Spinal cord (tissue), 10 donors: ENCODE data around the gene GAL3ST1. TPM values are rescaled to one million over a fixed set of nuclear protein-coding genes. Genes with fewer than 3 reads are reported as not detected.
"Not testable (repeated sequence)": the region's sequence is repeated elsewhere in the genome, so short reads cannot be mapped to it uniquely, and the experiment has no call there.

Experiments used
- DNase-seq, 6 donors: peaks; one replicate each; pipeline versions ENCODE4 v3.0.0 to v3.0.0-alpha.2; 2013 to 2015; ENCODE audit warnings: low spot score in 6 of 6, low read depth in 4 of 6
- H3K27ac ChIP-seq: one replicate; pipeline ENCODE4 v1.5.1; 2013; ENCODE audit warnings: low read depth, low read length, control low read depth
- H3K27me3 ChIP-seq: one replicate; pipeline ENCODE4 v1.6.1; 2013; ENCODE audit warnings: low read length; ENCODE audit not compliant: control insufficient read depth, insufficient read depth
- H3K36me3 ChIP-seq: one replicate; pipeline ENCODE4 v1.6.1; 2013; ENCODE audit warnings: low read length; ENCODE audit not compliant: control insufficient read depth, insufficient read depth
- H3K4me1 ChIP-seq: one replicate; pipeline ENCODE4 v1.6.1; 2013; ENCODE audit warnings: low read length; ENCODE audit not compliant: control insufficient read depth, insufficient read depth
- H3K4me3 ChIP-seq: one replicate; pipeline ENCODE4 v1.5.1; 2013; ENCODE audit warnings: low read depth, low read length, control low read depth
- H3K9me3 ChIP-seq: one replicate; pipeline ENCODE4 v1.6.1; 2013; ENCODE audit warnings: low read length; ENCODE audit not compliant: control insufficient read depth, insufficient read depth
- WGBS: methylation state at CpG from one replicate; pipeline ENCODE4 v1.1.5; 2013; ENCODE audit warnings: missing lambda C conversion rate; ENCODE audit not compliant: insufficient coverage; 5-methylcytosine and 5-hydroxymethylcytosine counted together
- polyA plus RNA-seq, 2 donors: library from polyadenylated mRNA; unstranded; fragments of 120-200 nt; gene quantifications; one replicate each; pipeline ENCODE4 v1.2.1, GENCODE V29; 2013; ENCODE audit not compliant: insufficient read length in 2 of 2
- total RNA-seq, 2 donors: library from RNA; depleted of rRNA in 1 of 2; stranded (reverse); fragments of 120-200 nt in 1 of 2; fragments of >200 nt in 1 of 2; gene quantifications; one replicate each; pipeline versions ENCODE4 v1.2.3 to v1.2.4, GENCODE V29; 2013 to 2014
- donor health status: healthy.

The GAL3ST1 gene
- total and polyA plus RNA-seq, 4 donors, result 10.3 to 52.7 (median 29.4) TPM

DNA sequence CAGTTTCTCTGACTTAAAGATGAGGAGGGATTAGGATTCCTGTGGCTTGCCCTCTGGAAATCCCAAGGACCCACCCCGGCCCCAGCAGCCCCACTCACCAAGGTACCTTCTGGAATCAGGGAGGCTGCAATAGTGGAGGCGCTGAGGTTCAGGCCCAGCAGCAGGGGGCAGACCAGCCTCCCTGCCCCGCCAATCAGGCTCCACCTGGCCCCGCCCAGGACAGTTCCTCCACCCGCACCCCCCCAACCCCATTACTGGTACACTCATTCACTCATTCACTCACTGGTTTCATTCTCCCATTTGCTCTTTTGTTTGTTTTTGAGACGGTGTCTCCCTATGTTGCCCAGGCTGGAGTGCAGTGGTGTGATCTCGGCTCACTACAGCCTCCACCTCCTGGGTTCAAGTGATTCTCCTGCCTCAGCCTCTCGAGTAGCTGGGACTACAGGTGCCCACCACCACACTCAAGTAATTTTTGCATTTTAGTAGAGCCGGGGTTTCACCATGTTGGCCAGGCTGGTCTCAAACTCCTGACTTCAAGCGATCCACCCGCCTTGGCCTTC, 13.7 kb downstream of the GAL3ST1 start:
- Histone ChIP-seq H3K36me3 (peaks cover 23% of the 10 kb centered on the region), H3K4me1 (peaks cover 16% of the 10 kb centered on the region)
- WGBS, result 81% methylated on average over 10 of the region's 11 CpGs
- not testable (repeated sequence) for DNase-seq, H3K27me3 ChIP-seq, H3K9me3 ChIP-seq, H3K27ac ChIP-seq, H3K4me3 ChIP-seq

GRCh38 chr22:30559889-30560288, 14.6 kb downstream of the GAL3ST1 start:
- no peak for DNase-seq
- H3K27ac ChIP-seq, result no peak overlapping the region
- H3K9me3 ChIP-seq, result no peaks in the 10 kb centered on the region
- H3K4me3 ChIP-seq, result no peak overlapping the region
- 69% methylated on average over 2 of the region's 6 CpGs for WGBS
- peaks cover 13% of the 10 kb centered on the region for H3K4me1 ChIP-seq
- peaks cover 31% of the 10 kb centered on the region for H3K36me3 ChIP-seq
- no peaks in the 10 kb centered on the region for H3K27me3 ChIP-seq

DNA sequence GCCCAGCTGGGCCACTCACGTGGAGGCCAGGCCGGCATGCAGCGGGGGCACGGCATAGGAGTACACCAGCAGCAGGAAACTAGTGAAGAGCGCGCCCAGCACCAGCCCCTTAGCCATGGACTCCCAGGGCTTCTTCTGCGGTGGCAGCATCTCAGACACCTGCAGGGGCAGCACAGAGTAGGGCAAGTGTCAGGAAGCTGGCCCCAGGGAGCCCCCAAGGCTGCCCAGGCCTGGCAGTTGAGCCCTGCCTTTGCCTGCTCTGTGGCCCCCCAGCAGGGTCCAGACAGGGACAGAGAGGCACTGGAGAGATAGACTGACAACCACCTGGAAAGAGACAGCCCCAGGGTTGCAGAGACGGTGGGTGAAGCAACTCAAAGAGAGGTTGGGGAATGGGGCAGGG, 17.2 kb downstream of the GAL3ST1 start:
- no peaks in the 10 kb centered on the region for H3K9me3 ChIP-seq
- 78% methylated on average over 7 of the region's 8 CpGs for WGBS
- no peak for DNase-seq
- H3K36me3 ChIP-seq, result peaks cover 38% of the 10 kb centered on the region
- no peak overlapping the region for H3K27ac ChIP-seq
- no peaks in the 10 kb centered on the region for H3K27me3 ChIP-seq
- H3K4me3 ChIP-seq, result no peak overlapping the region
- H3K4me1 ChIP-seq, result peaks cover 4% of the 10 kb centered on the region

GRCh38 chr22:30556388-30556787, 18.1 kb downstream of the GAL3ST1 start:
- H3K27me3 ChIP-seq, result no peaks in the 10 kb centered on the region
- H3K27ac ChIP-seq, result no peak overlapping the region
- WGBS, result 72% methylated on average over 5 of the region's 6 CpGs
- peaks cover under 1% of the 10 kb centered on the region for H3K4me1 ChIP-seq
- H3K36me3 ChIP-seq, result peaks cover 34% of the 10 kb centered on the region
- no peaks in the 10 kb centered on the region for H3K9me3 ChIP-seq
- no peak overlapping the region for H3K4me3 ChIP-seq
- DNase-seq, result no peak

DNA sequence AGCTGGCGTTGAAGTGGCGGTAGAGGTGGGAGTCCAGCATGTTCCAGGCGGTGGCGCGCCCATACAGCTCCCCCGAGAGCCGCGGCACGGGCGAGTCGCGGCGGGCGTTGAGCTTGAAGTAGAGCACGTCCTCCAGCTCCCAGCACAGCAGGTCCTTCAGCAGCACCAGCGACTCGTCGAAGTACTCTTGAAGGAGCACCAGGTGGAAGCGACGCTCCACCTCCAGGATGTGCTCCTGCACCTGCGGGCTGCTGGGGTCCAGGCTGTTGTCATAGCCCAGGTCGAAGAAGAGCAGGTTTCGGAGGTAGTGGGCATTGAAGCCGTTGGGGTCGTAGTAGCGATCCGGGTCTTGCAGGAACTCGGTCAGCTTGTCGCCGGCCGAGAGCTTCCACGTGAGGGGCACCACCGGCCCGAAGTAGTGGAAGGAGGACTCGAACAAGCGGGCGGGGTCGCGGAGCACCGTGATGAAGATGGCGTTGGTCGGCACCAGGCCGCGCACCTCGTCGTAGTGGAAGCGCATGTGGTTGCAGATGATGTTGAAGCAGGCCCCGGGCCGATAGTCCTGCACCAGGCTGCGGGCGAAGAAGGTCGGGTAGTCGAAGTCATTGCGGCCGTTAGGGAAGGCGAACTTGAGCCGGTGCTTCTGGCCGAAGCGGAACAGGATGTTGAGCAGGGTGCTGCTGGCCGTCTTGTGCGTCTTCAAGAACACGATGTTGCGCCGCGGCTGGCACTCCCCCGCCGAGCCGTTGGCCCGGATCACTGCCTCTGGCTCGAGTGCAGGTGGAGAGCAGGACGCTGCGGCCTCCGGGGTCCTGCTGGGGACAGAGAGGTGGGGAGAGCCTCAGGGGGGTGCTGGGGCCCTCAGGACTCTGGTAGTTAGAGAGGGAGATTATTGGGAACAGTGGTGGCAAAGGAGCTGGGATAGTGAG, 18.9 kb downstream of the GAL3ST1 start:
- no peaks in the 10 kb centered on the region for H3K9me3 ChIP-seq
- WGBS, result 97% methylated on average over 70 of the region's 73 CpGs
- peaks cover 34% of the 10 kb centered on the region for H3K36me3 ChIP-seq
- no peaks in the 10 kb centered on the region for H3K27me3 ChIP-seq
- DNase-seq, result no peak
- H3K4me3 ChIP-seq, result no peak overlapping the region
- H3K27ac ChIP-seq, result no peak overlapping the region
- H3K4me1 ChIP-seq, result no peaks in the 10 kb centered on the region

DNA sequence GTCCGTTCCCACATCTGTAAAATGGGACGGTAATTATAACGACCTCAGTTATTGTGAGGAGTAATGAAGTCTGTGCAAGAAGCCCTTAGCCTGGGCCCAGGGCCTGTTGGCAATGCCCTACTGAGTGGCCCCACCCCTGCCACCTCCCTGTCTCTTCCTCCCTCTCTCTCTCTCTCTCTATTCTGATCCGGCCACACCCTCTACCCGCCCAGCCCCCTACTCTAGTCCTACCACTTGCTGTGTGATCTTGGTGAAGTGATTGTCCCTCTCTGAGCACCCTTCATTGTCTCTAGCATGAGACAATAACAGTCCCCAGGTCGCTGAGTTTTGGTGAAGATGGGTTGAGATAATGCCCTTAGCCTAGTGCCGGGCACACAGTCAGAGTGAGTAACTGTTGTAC, 20.5 kb downstream of the GAL3ST1 start:
- Histone ChIP-seq H3K4me3 (no peak overlapping the region), H3K4me1 (peaks cover 6% of the 10 kb centered on the region), H3K27me3 (no peaks in the 10 kb centered on the region), H3K27ac (no peak overlapping the region), H3K36me3 (peaks cover 34% of the 10 kb centered on the region), H3K9me3 (no peaks in the 10 kb centered on the region)
- WGBS, result no CpG with 5 or more reads among the region's 7 CpGs
- no peak for DNase-seq

DNA sequence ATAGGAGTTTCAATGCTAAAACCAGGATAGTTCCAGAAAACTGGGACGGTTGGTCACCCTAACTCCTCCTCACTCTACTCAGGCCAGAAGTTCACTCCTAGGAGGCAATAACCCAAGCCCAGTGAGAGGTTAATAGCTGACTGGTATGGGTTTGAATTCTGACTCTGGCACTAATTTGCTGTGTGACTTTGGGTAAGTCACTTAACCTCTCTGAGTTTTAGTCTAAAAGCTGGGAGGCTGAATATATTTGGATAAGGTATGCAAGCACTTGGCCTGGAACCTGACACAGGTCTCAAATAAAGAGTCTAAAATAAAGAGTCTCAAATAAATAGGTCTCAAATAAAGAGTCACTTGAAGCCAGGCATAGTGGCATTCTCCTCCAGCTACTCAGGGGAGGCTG, 21.7 kb downstream of the GAL3ST1 start:
- H3K27me3 ChIP-seq, result no peaks in the 10 kb centered on the region
- H3K27ac ChIP-seq, result no peak overlapping the region
- DNase-seq, result no peak
- peaks cover 34% of the 10 kb centered on the region for H3K36me3 ChIP-seq
- no peaks in the 10 kb centered on the region for H3K9me3 ChIP-seq
- H3K4me3 ChIP-seq, result no peak overlapping the region
- WGBS, result no CpG with 5 or more reads among the region's 1 CpG
- peaks cover 6% of the 10 kb centered on the region for H3K4me1 ChIP-seq

DNA sequence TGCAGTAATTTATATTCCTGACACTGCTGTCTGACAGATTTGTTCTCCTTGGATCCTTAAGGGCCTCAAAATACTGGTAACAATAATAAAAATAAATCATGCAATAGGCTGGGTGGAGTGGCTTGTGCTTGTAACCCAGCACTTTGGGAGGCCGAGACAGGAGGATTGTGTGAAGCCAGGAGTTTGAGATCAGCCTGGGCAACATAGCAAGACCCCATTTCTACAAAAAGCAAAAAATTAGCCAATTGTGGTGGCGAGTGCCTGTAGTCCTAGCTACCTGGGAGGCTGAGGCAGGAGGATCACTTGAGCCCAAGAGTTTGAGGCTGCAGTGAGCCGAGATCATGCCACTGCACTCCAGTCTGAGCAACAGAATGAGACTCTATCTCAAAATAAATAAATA, 22.7 kb downstream of the GAL3ST1 start:
- peaks cover 28% of the 10 kb centered on the region for H3K36me3 ChIP-seq
- H3K9me3 ChIP-seq, DNase-seq, H3K4me3 ChIP-seq, H3K27me3 ChIP-seq, H3K4me1 ChIP-seq, H3K27ac ChIP-seq: not testable (repeated sequence)
- 100% methylated on average over 1 of the region's 3 CpGs for WGBS

DNA sequence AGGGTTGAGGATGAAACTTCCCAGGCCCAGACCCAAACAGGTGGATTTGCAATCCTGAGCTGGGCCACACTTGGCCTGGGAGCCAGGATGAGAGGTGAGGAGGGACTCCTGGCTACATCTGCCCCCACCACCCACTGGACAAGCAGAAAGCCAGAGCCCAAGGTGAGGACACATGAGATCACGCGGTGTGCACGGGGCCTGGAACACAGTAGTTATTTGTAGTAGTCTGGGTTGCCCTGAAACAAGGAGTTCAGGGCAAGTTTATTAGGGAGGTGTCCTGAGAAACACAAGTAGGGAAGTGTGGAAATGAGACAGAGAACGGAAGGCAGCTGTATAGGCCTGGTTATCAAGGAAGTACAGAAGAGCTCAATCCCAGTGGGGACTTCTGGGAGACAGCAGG, 27.3 kb downstream of the GAL3ST1 start:
- no peaks in the 10 kb centered on the region for H3K27me3 ChIP-seq
- DNase-seq, result no peak
- WGBS, result 65% methylated on average over 4 of the region's 4 CpGs
- no peak overlapping the region for H3K27ac ChIP-seq
- no peak overlapping the region for H3K4me3 ChIP-seq
- H3K4me1 ChIP-seq, result peaks cover 16% of the 10 kb centered on the region
- H3K36me3 ChIP-seq, result no peaks in the 10 kb centered on the region
- no peaks in the 10 kb centered on the region for H3K9me3 ChIP-seq

GRCh38 chr22:30546616-30547015, 27.8 kb downstream of the GAL3ST1 start, which contains the start of gene SEC14L6:
Gene SEC14L6, minus strand, starts transcription at chr22:30546741. Its CDS starts 59 bp downstream, at chr22:30546682.
- H3K27ac ChIP-seq, result no peak within 1 kb of the TSS
- peaks cover 3% of the 10 kb centered on the region for H3K27me3 ChIP-seq
- no peaks in the 10 kb centered on the region for H3K9me3 ChIP-seq
- no peaks in the 10 kb centered on the region for H3K36me3 ChIP-seq
- peaks cover 22% of the 10 kb centered on the region for H3K4me1 ChIP-seq
- WGBS, result 92% methylated on average over 7 of the region's 7 CpGs
- H3K4me3 ChIP-seq, result no peak within 1 kb of the TSS
- DNase-seq, result no peak
